ENCODE measurements around the gene SDS. TPM values are rescaled to one million over a fixed set of nuclear protein-coding genes. Genes with fewer than 3 reads are reported as not detected.

SDS gene
- total RNA-seq, 1 experiment from 2014 or later: not detected

DNA sequence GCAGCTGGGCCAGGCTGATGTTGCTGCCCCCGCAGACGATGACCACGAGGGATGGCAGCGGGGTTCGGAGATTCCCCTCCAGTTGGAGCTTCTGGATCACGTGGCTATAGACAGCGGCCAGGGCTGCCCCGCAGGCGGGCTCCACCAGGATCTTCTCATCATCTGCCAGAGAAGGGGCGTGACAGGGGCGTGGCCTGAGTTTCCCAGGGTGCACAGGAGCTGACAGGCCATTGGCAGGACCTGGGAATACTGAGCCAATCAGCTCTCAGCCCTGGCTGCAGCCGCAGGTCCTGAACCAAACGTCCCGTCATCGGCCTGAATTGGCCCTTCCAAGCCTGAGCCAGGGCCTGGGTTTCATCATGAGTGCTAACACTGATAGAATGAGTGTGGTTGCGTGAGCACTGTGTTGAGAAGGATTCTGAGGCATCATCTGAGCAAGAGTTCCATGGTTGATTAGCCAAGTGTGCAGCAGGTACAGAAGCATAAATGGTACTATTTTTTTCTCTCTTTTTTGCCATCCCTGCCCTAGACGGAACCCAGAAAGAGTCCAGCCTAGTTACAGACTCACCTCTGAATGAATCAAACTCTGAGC, 10.6 kb downstream of the SDS start:
- Histone ChIP-seq H3K9ac (ENCODE audit: low read length) (no peak overlapping the region), H4K20me1 (ENCODE audit: insufficient read depth, low read depth, low read length) (0 out of 2 replicates have a peak, but pooled peaks cover 4% of the 10 kb centered on the region), H3K27ac (ENCODE audit: low read length) (no peak overlapping the region), H3K4me2 (ENCODE audit: low read depth, low read length, poor library complexity, severe bottlenecking) (no peak overlapping the region), H2AFZ (ENCODE audit: low read length) (no peak overlapping the region), H3K9me3 (ENCODE audit: low read length) (no peaks in the 10 kb centered on the region), H3K4me1 (ENCODE audit: low read length) (peaks cover 4% of the 10 kb centered on the region; the same call in 1 of the 2 replicates), H3K9me2 (replicated peaks; ENCODE audit: insufficient read depth, low read length) (no peaks in the 10 kb centered on the region), H3K4me3 (ENCODE audit: low read length) (no peak overlapping the region), H3K36me3 (ENCODE audit: insufficient read depth, low read length) (peaks cover 2% of the 10 kb centered on the region; the same call in 1 of the 2 replicates), H3K79me2 (ENCODE audit: low read length) (no peaks in the 10 kb centered on the region), H3K27me3 (ENCODE audit: low read length) (no peaks in the 10 kb centered on the region)
- DNase-seq: peak; percentile 59

DNA sequence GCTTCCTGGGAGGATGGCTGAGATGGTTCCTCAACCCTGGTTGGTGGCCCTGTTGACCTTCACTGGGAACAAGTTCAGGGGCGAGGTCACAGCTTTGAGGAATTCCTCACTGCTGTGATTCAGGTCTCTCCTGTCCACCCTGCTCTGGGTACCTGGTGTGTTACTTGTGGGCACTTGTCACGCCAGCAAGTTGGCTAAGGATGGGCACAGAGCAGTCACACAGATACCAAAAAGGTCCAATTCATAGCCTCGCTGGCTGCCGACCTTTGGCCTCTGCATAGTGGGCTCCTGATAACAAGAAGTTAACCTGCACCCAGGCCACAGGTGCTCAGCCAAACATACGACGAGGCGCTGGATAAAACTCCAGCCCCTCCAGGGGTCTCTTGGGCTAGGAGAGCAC, 11.2 kb downstream of the SDS start:
- Histone ChIP-seq H3K27me3 (ENCODE audit: low read length) (no peaks in the 10 kb centered on the region), H4K20me1 (ENCODE audit: insufficient read depth, low read depth, low read length) (0 out of 2 replicates have a peak, but pooled peaks cover 4% of the 10 kb centered on the region), H3K4me3 (ENCODE audit: low read length) (no peak overlapping the region), H2AFZ (ENCODE audit: low read length) (no peak overlapping the region), H3K4me1 (ENCODE audit: low read length) (peaks cover 4% of the 10 kb centered on the region; the same call in 1 of the 2 replicates), H3K4me2 (ENCODE audit: low read depth, low read length, poor library complexity, severe bottlenecking) (no peak overlapping the region), H3K27ac (ENCODE audit: low read length) (no peak overlapping the region), H3K9me3 (ENCODE audit: low read length) (no peaks in the 10 kb centered on the region), H3K36me3 (ENCODE audit: insufficient read depth, low read length) (peaks cover 2% of the 10 kb centered on the region; the same call in 1 of the 2 replicates), H3K79me2 (ENCODE audit: low read length) (no peaks in the 10 kb centered on the region), H3K9me2 (replicated peaks; ENCODE audit: insufficient read depth, low read length) (no peaks in the 10 kb centered on the region), H3K9ac (ENCODE audit: low read length) (no peak overlapping the region)
- DNase-seq: no peak

DNA sequence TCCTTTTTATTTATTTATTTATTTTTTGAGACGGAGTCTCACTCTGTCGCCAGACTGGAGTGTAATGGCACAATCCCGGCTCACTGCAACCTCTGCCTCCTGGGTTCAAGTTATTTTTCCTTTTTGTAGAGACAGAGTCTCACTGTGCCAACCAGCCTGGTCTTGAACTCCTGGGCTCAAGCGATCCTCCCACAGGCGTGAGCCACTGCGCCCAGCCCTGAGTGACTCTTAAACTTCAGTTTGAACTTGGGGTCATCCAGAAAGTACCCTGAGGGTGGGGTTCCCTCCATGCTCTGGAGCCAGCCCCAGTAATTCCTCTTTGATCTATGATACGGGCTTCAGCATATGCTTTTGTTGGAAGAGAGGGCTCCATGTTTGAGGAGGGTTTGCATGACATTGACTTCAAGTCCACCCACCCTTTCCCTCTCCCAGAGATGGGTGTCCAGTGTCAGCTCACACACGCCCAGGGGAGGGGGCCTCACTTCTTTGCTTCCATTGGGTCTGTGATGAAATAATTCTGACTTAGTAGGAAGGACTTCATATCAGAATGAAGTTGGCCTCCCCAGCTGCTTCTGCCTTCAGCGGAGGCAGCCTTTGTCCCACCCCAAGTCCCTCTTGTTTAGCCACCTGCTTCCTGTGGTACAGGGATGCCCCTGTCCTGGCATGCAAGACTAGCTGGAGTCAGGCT, 11.9 kb downstream of the SDS start:
- Histone ChIP-seq H3K4me3 (ENCODE audit: low read length) (no peak overlapping the region), H3K9ac (ENCODE audit: low read length) (no peak overlapping the region), H3K27me3 (ENCODE audit: low read length) (no peaks in the 10 kb centered on the region), H3K9me2 (replicated peaks; ENCODE audit: insufficient read depth, low read length) (no peaks in the 10 kb centered on the region), H4K20me1 (ENCODE audit: insufficient read depth, low read depth, low read length) (0 out of 2 replicates have a peak, but pooled peaks cover 4% of the 10 kb centered on the region), H3K4me1 (ENCODE audit: low read length) (peaks cover 4% of the 10 kb centered on the region; the same call in 1 of the 2 replicates), H3K36me3 (ENCODE audit: insufficient read depth, low read length) (peaks cover 2% of the 10 kb centered on the region; the same call in 1 of the 2 replicates), H2AFZ (ENCODE audit: low read length) (no peak overlapping the region), H3K4me2 (ENCODE audit: low read depth, low read length, poor library complexity, severe bottlenecking) (no peak overlapping the region), H3K9me3 (ENCODE audit: low read length) (no peaks in the 10 kb centered on the region), H3K79me2 (ENCODE audit: low read length) (no peaks in the 10 kb centered on the region), H3K27ac (ENCODE audit: low read length) (no peak overlapping the region)
- DNase-seq: no peak

DNA sequence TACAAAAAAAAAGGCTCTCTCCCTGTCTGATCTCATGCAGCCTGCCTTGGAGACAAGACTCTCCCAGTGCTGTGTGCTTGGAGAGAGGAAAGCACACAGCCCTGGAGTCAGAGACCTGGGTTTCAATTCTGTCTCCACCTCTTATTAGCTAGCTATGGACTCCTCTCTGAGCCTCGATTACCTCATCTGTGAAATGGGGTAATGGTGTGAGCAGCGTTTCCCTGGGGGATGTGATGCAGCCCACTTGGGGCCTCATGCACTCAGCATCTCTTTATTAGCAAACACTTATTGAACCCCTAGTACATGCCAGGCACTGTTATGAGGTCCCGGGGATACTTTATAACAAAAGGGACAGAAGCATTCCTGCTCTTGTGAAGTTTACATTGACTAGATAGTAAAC, 12.5 kb downstream of the SDS start:
- Histone ChIP-seq H3K36me3 (ENCODE audit: insufficient read depth, low read length) (peaks cover 2% of the 10 kb centered on the region; the same call in 1 of the 2 replicates), H3K4me2 (ENCODE audit: low read depth, low read length, poor library complexity, severe bottlenecking) (no peak overlapping the region), H3K27ac (ENCODE audit: low read length) (no peak overlapping the region), H3K9me2 (replicated peaks; ENCODE audit: insufficient read depth, low read length) (no peaks in the 10 kb centered on the region), H4K20me1 (ENCODE audit: insufficient read depth, low read depth, low read length) (0 out of 2 replicates have a peak, but pooled peaks cover 4% of the 10 kb centered on the region), H3K9ac (ENCODE audit: low read length) (no peak overlapping the region), H3K9me3 (ENCODE audit: low read length) (no peaks in the 10 kb centered on the region), H3K4me1 (ENCODE audit: low read length) (peaks cover 4% of the 10 kb centered on the region; the same call in 1 of the 2 replicates), H2AFZ (ENCODE audit: low read length) (no peak overlapping the region), H3K79me2 (ENCODE audit: low read length) (no peaks in the 10 kb centered on the region), H3K27me3 (ENCODE audit: low read length) (no peaks in the 10 kb centered on the region), H3K4me3 (ENCODE audit: low read length) (no peak overlapping the region)
- no peak for DNase-seq

DNA sequence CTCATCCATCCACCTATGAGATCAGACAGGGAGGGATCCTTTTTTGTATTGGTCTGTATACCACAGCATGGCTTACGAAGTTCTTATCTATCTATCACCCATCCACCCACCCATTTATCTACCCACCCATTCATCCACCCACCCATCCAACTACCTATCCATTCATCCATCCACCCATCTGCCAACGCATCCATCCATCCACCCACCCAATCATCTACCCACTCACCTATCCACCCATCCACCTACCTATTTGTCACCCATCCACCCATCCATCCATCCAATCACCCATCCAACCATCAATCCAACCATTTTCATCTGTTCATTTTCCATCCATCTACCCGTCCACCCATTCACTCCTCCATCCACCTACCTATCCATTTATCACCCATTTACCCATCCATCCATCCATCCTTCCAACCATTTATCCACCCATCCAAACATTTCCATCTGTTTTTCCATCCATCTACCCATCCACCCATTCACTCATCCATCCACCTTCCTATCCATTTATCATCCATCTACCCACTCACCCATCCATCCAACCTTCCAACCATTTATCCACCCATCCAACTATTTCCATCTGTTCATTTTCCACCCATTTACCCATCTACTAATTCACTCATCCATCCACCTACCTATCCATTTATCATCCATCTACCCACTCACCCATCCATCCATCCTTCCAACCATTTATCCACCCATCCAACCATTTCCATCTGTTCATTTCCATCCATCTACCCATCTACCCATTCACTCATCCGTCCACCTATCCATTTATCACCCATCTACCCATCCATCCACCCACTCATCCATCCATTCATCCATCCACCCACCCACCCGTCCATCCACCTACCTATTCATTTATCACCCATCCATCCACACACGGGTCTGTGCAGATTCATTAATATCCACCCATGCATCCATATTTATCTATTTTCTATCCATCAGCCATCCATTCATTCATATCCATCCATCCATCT, 13.3 kb downstream of the SDS start:
- no peaks in the 10 kb centered on the region for H3K9me3 ChIP-seq (ENCODE audit: low read length)
- no peaks in the 10 kb centered on the region for H3K27me3 ChIP-seq (ENCODE audit: low read length)
- H3K9me2 ChIP-seq (replicated peaks; ENCODE audit: insufficient read depth, low read length): no peaks in the 10 kb centered on the region
- DNase-seq: no peak
- no peak overlapping the region for H3K27ac ChIP-seq (ENCODE audit: low read length)
- H3K79me2 ChIP-seq (ENCODE audit: low read length): no peaks in the 10 kb centered on the region
- H2AFZ ChIP-seq (ENCODE audit: low read length): no peak overlapping the region
- H3K4me1 ChIP-seq (ENCODE audit: low read length): peaks cover 4% of the 10 kb centered on the region; the same call in 1 of the 2 replicates
- H3K4me3 ChIP-seq (ENCODE audit: low read length): no peak overlapping the region
- no peak overlapping the region for H3K4me2 ChIP-seq (ENCODE audit: low read depth, low read length, poor library complexity, severe bottlenecking)
- H4K20me1 ChIP-seq (ENCODE audit: insufficient read depth, low read depth, low read length): 0 out of 2 replicates have a peak, but pooled peaks cover 4% of the 10 kb centered on the region
- H3K36me3 ChIP-seq (ENCODE audit: insufficient read depth, low read length): peaks cover 2% of the 10 kb centered on the region; the same call in 1 of the 2 replicates
- H3K9ac ChIP-seq (ENCODE audit: low read length): no peak overlapping the region

DNA sequence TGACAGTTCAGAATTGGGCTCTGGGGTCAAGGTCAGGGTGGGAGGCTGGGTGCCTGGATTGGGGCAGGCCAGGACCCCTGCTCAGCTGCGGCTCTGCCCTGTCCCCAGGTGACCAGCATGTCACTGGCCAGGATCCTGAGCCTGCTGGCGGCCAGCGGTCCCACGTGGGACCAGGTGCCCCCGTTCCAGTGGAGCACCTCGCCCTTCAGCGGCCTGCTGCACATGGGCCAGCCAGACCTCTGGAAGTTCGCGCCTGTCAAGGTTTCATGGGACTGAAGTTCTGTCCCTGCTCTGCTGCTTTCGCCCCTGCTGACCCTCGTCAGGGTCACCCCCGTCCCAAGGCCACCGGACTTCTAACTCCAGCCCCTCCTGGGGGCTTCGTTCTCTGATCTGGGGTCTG, 15.3 kb downstream of the SDS start:
- no peak for DNase-seq

DNA sequence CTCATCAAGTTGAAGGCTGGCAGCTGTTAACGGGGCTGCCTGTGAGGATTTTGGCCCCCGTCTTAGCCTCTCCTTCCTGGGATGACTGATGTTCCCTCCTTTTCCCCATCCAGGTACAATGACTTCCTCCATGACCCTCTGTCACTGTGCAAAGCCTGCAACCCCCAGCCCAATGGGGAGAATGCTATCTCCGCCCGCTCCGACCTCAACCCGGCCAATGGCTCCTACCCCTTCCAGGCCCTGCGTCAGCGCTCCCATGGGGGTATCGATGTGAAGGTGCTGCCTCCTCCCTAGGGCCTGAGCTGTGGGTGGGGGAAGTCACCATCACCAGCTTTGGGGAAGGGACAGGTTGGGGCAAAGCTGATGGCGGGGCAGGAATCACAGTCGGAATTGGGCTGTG, 16.1 kb downstream of the SDS start:
- Histone ChIP-seq H3K4me3 (ENCODE audit: low read length) (no peak overlapping the region), H3K9ac (ENCODE audit: low read length) (no peak overlapping the region), H3K27ac (ENCODE audit: low read length) (no peak overlapping the region), H3K27me3 (ENCODE audit: low read length) (no peaks in the 10 kb centered on the region), H3K9me2 (replicated peaks; ENCODE audit: insufficient read depth, low read length) (no peaks in the 10 kb centered on the region), H3K79me2 (ENCODE audit: low read length) (no peaks in the 10 kb centered on the region), H4K20me1 (ENCODE audit: insufficient read depth, low read depth, low read length) (no peaks in the 10 kb centered on the region), H2AFZ (ENCODE audit: low read length) (no peak overlapping the region), H3K4me1 (ENCODE audit: low read length) (no peaks in the 10 kb centered on the region), H3K36me3 (ENCODE audit: insufficient read depth, low read length) (peaks cover 2% of the 10 kb centered on the region; the same call in 1 of the 2 replicates), H3K4me2 (ENCODE audit: low read depth, low read length, poor library complexity, severe bottlenecking) (no peak overlapping the region), H3K9me3 (ENCODE audit: low read length) (no peaks in the 10 kb centered on the region)
- no peak for DNase-seq

More for the DNA sequence above, 15.3 kb downstream of the SDS start:
- Histone ChIP-seq H3K4me2 (ENCODE audit: low read depth, low read length, poor library complexity, severe bottlenecking) (no peak overlapping the region), H3K4me3 (ENCODE audit: low read length) (no peak overlapping the region), H3K27me3 (ENCODE audit: low read length) (no peaks in the 10 kb centered on the region), H3K9me3 (ENCODE audit: low read length) (no peaks in the 10 kb centered on the region), H3K36me3 (ENCODE audit: insufficient read depth, low read length) (peaks cover 2% of the 10 kb centered on the region; the same call in 1 of the 2 replicates), H2AFZ (ENCODE audit: low read length) (no peak overlapping the region), H3K4me1 (ENCODE audit: low read length) (peaks cover 1% of the 10 kb centered on the region; the same call in 1 of the 2 replicates), H3K9ac (ENCODE audit: low read length) (no peak overlapping the region), H3K9me2 (replicated peaks; ENCODE audit: insufficient read depth, low read length) (no peaks in the 10 kb centered on the region), H3K27ac (ENCODE audit: low read length) (no peak overlapping the region), H3K79me2 (ENCODE audit: low read length) (no peaks in the 10 kb centered on the region), H4K20me1 (ENCODE audit: insufficient read depth, low read depth, low read length) (0 out of 2 replicates have a peak, but pooled peaks cover 4% of the 10 kb centered on the region)
